Measurements from ENCODE around the gene S100A11. TPM values are rescaled to one million over a fixed set of nuclear protein-coding genes. Genes with fewer than 3 reads are reported as not detected.

The S100A11 gene
- polyA plus RNA-seq, 1 of the 3 experiments (the other 2 are of a cell fraction), result 736 TPM

- TF ChIP-seq POLR2AphosphoS5 (IDR thresholded peaks at IDR 0.05; ENCODE audit: low read depth, low read length), result no peak
- TF ChIP-seq JUND (IDR thresholded peaks at IDR 0.05), result no peak
- TF ChIP-seq, protein P1, sequence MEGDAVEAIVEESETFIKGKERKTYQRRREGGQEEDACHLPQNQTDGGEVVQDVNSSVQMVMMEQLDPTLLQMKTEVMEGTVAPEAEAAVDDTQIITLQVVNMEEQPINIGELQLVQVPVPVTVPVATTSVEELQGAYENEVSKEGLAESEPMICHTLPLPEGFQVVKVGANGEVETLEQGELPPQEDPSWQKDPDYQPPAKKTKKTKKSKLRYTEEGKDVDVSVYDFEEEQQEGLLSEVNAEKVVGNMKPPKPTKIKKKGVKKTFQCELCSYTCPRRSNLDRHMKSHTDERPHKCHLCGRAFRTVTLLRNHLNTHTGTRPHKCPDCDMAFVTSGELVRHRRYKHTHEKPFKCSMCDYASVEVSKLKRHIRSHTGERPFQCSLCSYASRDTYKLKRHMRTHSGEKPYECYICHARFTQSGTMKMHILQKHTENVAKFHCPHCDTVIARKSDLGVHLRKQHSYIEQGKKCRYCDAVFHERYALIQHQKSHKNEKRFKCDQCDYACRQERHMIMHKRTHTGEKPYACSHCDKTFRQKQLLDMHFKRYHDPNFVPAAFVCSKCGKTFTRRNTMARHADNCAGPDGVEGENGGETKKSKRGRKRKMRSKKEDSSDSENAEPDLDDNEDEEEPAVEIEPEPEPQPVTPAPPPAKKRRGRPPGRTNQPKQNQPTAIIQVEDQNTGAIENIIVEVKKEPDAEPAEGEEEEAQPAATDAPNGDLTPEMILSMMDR (IDR thresholded peaks at IDR 0.05), result no peak
These were observed 14.3 kb upstream of the S100A11 start (continued) for GRCh38 chr1:152050886-152051675.

- 35% methylated on average over 8 of the region's 8 CpGs for WGBS (ENCODE audit: low lambda C conversion rate)
- DNase-seq, result no peak
- Histone ChIP-seq H3K27me3 (ENCODE audit: insufficient read depth) (peaks cover 17% of the 10 kb centered on the region; the same call in 1 of the 2 replicates), H3K79me2 (ENCODE audit: insufficient read depth) (no peaks in the 10 kb centered on the region), H2AFZ (ENCODE audit: low read depth) (no peak overlapping the region), H3K36me3 (replicated peaks in 1 of 2; ENCODE audit: control insufficient read depth in 1 of 2, insufficient read depth in 2 of 2, low read length in 1 of 2) (no peaks in the 10 kb centered on the region), H3K9me2 (no peaks in the 10 kb centered on the region), H3K9ac (no peak overlapping the region), H3K9me3 (no peaks in the 10 kb centered on the region), H3K4me2 (no peak overlapping the region), H3K27ac (ENCODE audit: low read depth in 2 of 2, low read length in 1 of 2) (no peak overlapping the region), H4K20me1 (ENCODE audit: insufficient read depth) (no peaks in the 10 kb centered on the region), H3K4me1 (ENCODE audit: control insufficient read depth in 1 of 2, insufficient read depth in 2 of 2, low read depth in 1 of 2, low read length in 1 of 2) (peaks cover 11 to 12% of the 10 kb centered on the region in 2 experiments; a peak in 3 of 4 replicates), H3K4me3 (ENCODE audit: low read depth in 2 of 2, low read length in 1 of 2) (no peak overlapping the region), H3F3A (replicated peaks; ENCODE audit: insufficient read depth) (peaks cover 24% of the 10 kb centered on the region)
- POLR2A ChIA-PET, result no interaction called here
- CTCF ChIA-PET, result interaction anchor here (1.0 to 3.0 kb wide), 5 partner anchors 14 to 409 kb away, joined by 3 to 12 read pairs (median 4); no protein-coding TSS in a partner anchor
- TF ChIP-seq RAD21 (IDR thresholded peaks at IDR 0.05; ENCODE audit: low read length), result no peak
These were observed 12.7 kb upstream of the S100A11 start for GRCh38 chr1:152049291-152050083.

- peaks cover 9% of the 10 kb centered on the region; the same call in 1 of the 2 replicates for H3K27me3 ChIP-seq (ENCODE audit: insufficient read depth)
- no peaks in the 10 kb centered on the region for H3K79me2 ChIP-seq (ENCODE audit: insufficient read depth)
- H3K36me3 ChIP-seq (replicated peaks in 1 of 2; ENCODE audit: control insufficient read depth in 1 of 2, insufficient read depth in 2 of 2, low read length in 1 of 2), result no peaks in the 10 kb centered on the region
- H3F3A ChIP-seq (replicated peaks; ENCODE audit: insufficient read depth), result peaks cover 24% of the 10 kb centered on the region
- no peaks in the 10 kb centered on the region for H3K9me3 ChIP-seq
- TF ChIP-seq RFX5 (IDR thresholded peaks at IDR 0.05; ENCODE audit: low read length) (no peak), TEAD4 (IDR thresholded peaks at IDR 0.05; ENCODE audit: borderline replicate concordance, insufficient read depth) (no peak), YY1 (IDR thresholded peaks at IDR 0.05; ENCODE audit: low read depth) (no peak), NFIC (IDR thresholded peaks at IDR 0.05; ENCODE audit: borderline replicate concordance) (no peak), JUND (IDR thresholded peaks at IDR 0.05) (0 out of 2 replicates have a peak, but pooled peaks have one; percentile 0), TCF12 (IDR thresholded peaks at IDR 0.05) (peak; percentile 37; the same call in 1 of the 2 replicates), RXRA (IDR thresholded peaks at IDR 0.05; ENCODE audit: borderline replicate concordance, low read depth) (no peak), GABPA (IDR thresholded peaks at IDR 0.05; ENCODE audit: low read depth) (no peak), SIN3A (IDR thresholded peaks at IDR 0.05; ENCODE audit: borderline replicate concordance, low read depth, low read length) (no peak), FOXJ3 (CRISPR knock-in tag; IDR thresholded peaks at IDR 0.05) (no peak), IRF3 (IDR thresholded peaks at IDR 0.05; ENCODE audit: low read depth, low read length) (no peak), MXI1 (IDR thresholded peaks at IDR 0.05; ENCODE audit: low read depth, low read length) (no peak)
- TF ChIP-seq, protein P1 (IDR thresholded peaks at IDR 0.05), result no peak
- WGBS (ENCODE audit: low lambda C conversion rate), result 28% methylated on average over 5 of the region's 6 CpGs
- DNase-seq, result no peak
- H2AFZ ChIP-seq (ENCODE audit: low read depth), result peak overlapping the region; percentile 77
- peaks cover 11 to 12% of the 10 kb centered on the region in 2 experiments; a peak in 3 of 4 replicates for H3K4me1 ChIP-seq (ENCODE audit: control insufficient read depth in 1 of 2, insufficient read depth in 2 of 2, low read depth in 1 of 2, low read length in 1 of 2)
- peak overlapping the region; percentile 90 to 97 for H3K27ac ChIP-seq (ENCODE audit: low read depth in 2 of 2, low read length in 1 of 2)
- H4K20me1 ChIP-seq (ENCODE audit: insufficient read depth), result no peaks in the 10 kb centered on the region
- peak overlapping the region; percentile 27 to 55 for H3K4me3 ChIP-seq (ENCODE audit: low read depth in 2 of 2, low read length in 1 of 2)
- CTCF ChIA-PET, result interaction anchor here (1.0 to 3.0 kb wide), 4 partner anchors 14 to 410 kb away, joined by 3 to 12 read pairs (median 4); no protein-coding TSS in a partner anchor
- H3K9me2 ChIP-seq, result no peaks in the 10 kb centered on the region
- peak overlapping the region; percentile 77 for H3K4me2 ChIP-seq
- POLR2A ChIA-PET, result no interaction called here
- peak overlapping the region; percentile 85 for H3K9ac ChIP-seq
These were observed 11.7 kb upstream of the S100A11 start for GRCh38 chr1:152048416-152049009.
